HepG2 (cell line): Measurements from ENCODE around the gene ARID3C. TPM values are rescaled to one million over a fixed set of nuclear protein-coding genes. Genes with fewer than 3 reads are reported as not detected.

Source experiments
- BATF2 ChIP-seq: sonication (generic); formaldehyde crosslinking; IDR thresholded peaks from 2 replicates; pipeline ENCODE4 v1.8.0; 2022; ENCODE audit warnings: mild to moderate bottlenecking, missing genetic modification reagents, moderate library complexity
- CHD4 ChIP-seq: fragments of 200-600 bp; sonication (generic); IDR thresholded peaks from 2 replicates; pipeline ENCODE4 v1.7.0; 2017; ENCODE audit warnings: mild to moderate bottlenecking, low read length, borderline replicate concordance
- CREB3 ChIP-seq: sonication (generic); formaldehyde crosslinking; IDR thresholded peaks from 2 replicates; pipeline ENCODE4 v1.5.0; 2020; ENCODE audit warnings: missing genetic modification reagents
- FLYWCH1 ChIP-seq: sonication (generic); formaldehyde crosslinking; IDR thresholded peaks from 2 replicates; pipeline ENCODE4 v1.8.1; 2023; ENCODE audit warnings: mild to moderate bottlenecking, missing genetic modification reagents
- JUND ChIP-seq: sonication (generic); formaldehyde crosslinking; IDR thresholded peaks from 2 replicates; pipeline ENCODE4 v1.8.0; 2022; ENCODE audit warnings: mild to moderate bottlenecking, missing genetic modification reagents
- KDM4B ChIP-seq: sonication (generic); formaldehyde crosslinking; IDR thresholded peaks from 2 replicates; pipeline ENCODE4 v1.4.0; 2020; ENCODE audit warnings: missing genetic modification reagents
- MAFF ChIP-seq: IDR thresholded peaks from 2 replicates; pipeline ENCODE4 v1.6.1; 2011; ENCODE audit warnings: low read depth, low read length, improper control_type of control experiment
- MAFG ChIP-seq: sonication (generic); formaldehyde crosslinking; IDR thresholded peaks from 2 replicates; pipeline ENCODE4 v1.5.1; 2020; ENCODE audit warnings: mild to moderate bottlenecking, missing genetic modification reagents
- MTERF4 ChIP-seq: sonication (generic); formaldehyde crosslinking; IDR thresholded peaks from 2 replicates; pipeline ENCODE4 v1.8.0; 2023; ENCODE audit warnings: mild to moderate bottlenecking, missing genetic modification reagents
- MYPOP ChIP-seq: sonication (generic); formaldehyde crosslinking; IDR thresholded peaks from 2 replicates; pipeline ENCODE4 v1.8.1; 2023; ENCODE audit warnings: mild to moderate bottlenecking, moderate library complexity, missing genetic modification reagents
- NCOR1 ChIP-seq: fragments of 200-600 bp; sonication (generic); IDR thresholded peaks from 2 replicates; pipeline ENCODE4 v1.7.0; 2017; ENCODE audit warnings: antibody characterized with exemption, low read length, borderline replicate concordance
- PBX3 ChIP-seq: sonication (generic); formaldehyde crosslinking; IDR thresholded peaks from 2 replicates; pipeline ENCODE4 v1.8.1; 2023; ENCODE audit warnings: missing genetic modification reagents, inconsistent platforms, borderline replicate concordance
- PRPF4 ChIP-seq: fragments of 200-400 bp; formaldehyde crosslinking; IDR thresholded peaks from 2 replicates; pipeline ENCODE4 v1.6.1; 2016; ENCODE audit warnings: low read length, low read depth; ENCODE audit not compliant: poor library complexity, severe bottlenecking
- RBFOX2 ChIP-seq: fragments of 200-400 bp; formaldehyde crosslinking; IDR thresholded peaks from 2 replicates; pipeline ENCODE4 v1.6.1; 2017; ENCODE audit warnings: low read depth, mild to moderate bottlenecking, low read length
- TBX2 ChIP-seq: sonication (generic); formaldehyde crosslinking; IDR thresholded peaks from 2 replicates; pipeline ENCODE4 v1.5.0; 2020; ENCODE audit warnings: missing genetic modification reagents, mild to moderate bottlenecking, borderline replicate concordance
- ZBTB44 ChIP-seq: sonication (generic); formaldehyde crosslinking; IDR thresholded peaks from 2 replicates; pipeline ENCODE4 v1.4.0; 2020; ENCODE audit warnings: missing genetic modification reagents
- ZNF180 ChIP-seq: sonication (generic); formaldehyde crosslinking; IDR thresholded peaks from 2 replicates; pipeline ENCODE4 v1.4.0; 2020; ENCODE audit warnings: low read depth, missing genetic modification reagents, borderline replicate concordance
- ZNF605 ChIP-seq: sonication (generic); formaldehyde crosslinking; IDR thresholded peaks from 2 replicates; pipeline ENCODE4 v1.8.0; 2022; ENCODE audit warnings: mild to moderate bottlenecking, missing genetic modification reagents
- ZNF747 ChIP-seq: sonication (generic); formaldehyde crosslinking; IDR thresholded peaks from 2 replicates; pipeline ENCODE4 v1.8.1; 2023; ENCODE audit warnings: missing genetic modification reagents, mild to moderate bottlenecking, borderline replicate concordance
- ZNF766 ChIP-seq: sonication (generic); formaldehyde crosslinking; IDR thresholded peaks from 2 replicates; pipeline ENCODE4 v1.5.0; 2020; ENCODE audit warnings: missing genetic modification reagents, borderline replicate concordance
- polyA plus RNA-seq, 8 experiments: library from polyadenylated mRNA; depleted of rRNA in 3 of 8; stranded (reverse) in 7 of 8; unstranded in 1 of 8; fragments of >200 nt; fragmentation: Illumina TruSeq in 4 of 8; extraction: Trizol in 4 of 8; gene quantifications; 2 replicates each; pipeline versions ENCODE4 v1.2.1 to v1.2.3, GENCODE V29; 2011 to 2016; ENCODE audit warnings: low read depth in 4 of 8, missing spikeins in 1 of 8, mixed read lengths in 1 of 8; ENCODE audit not compliant: insufficient read depth in 1 of 8
- total RNA-seq, 5 experiments: library from RNA; depleted of rRNA; stranded (reverse); fragments of >200 nt; fragmentation: Illumina TruSeq; extraction: Trizol; gene quantifications; 2 replicates each; pipeline ENCODE4 v1.2.3, GENCODE V29; 2016; ENCODE audit warnings: low read depth in 1 of 5

Gene ARID3C
- total and polyA plus RNA-seq, 2 of the 13 experiments (the other 11 are each of a cell fraction or from before 2014, with no cell fraction given): not detected

GRCh38 chr9:34646211-34647083 lies 17.6 kb upstream of the ARID3C start, which contains the start of gene GALT (continued):
- TF ChIP-seq ZNF766 (CRISPR knock-in tag) (no peak), TBX2 (peak; percentile 77; the same call in 1 of the 2 replicates), PRPF4 (no peak), MYPOP (CRISPR knock-in tag) (peak; percentile 66), FLYWCH1 (no peak), BATF2 (CRISPR knock-in tag) (no peak), JUND (CRISPR knock-in tag) (0 out of 2 replicates have a peak, but pooled peaks have one; percentile 37), KDM4B (peak; percentile 45; the same call in 1 of the 2 replicates), CHD4 (no peak), NCOR1 (peak; percentile 35; the same call in 1 of the 2 replicates), ZNF747 (CRISPR knock-in tag) (0 out of 2 replicates have a peak, but pooled peaks have one; percentile 9), ZNF605 (peak; percentile 63; the same call in 1 of the 2 replicates), MTERF4 (CRISPR knock-in tag) (peak; percentile 89; the same call in 1 of the 2 replicates), MAFF (no peak), ZBTB44 (CRISPR knock-in tag) (no peak), CREB3 (CRISPR knock-in tag) (no peak), RBFOX2 (peak; percentile 93), MAFG (no peak), PBX3 (CRISPR knock-in tag) (no peak), ZNF180 (CRISPR knock-in tag) (no peak; the same call in 1 of the 2 replicates)
